IPS-11a (cell line): ENCODE measurements around the gene SMIM23.

Source experiments
- H3K4me3 ChIP-seq: one replicate; pipeline ENCODE4 v1.5.1; 2013; ENCODE audit warnings: low read depth, low read length, control low read depth

Gene SMIM23

GRCh38 chr5:171785517-171785916 lies at the start of gene SMIM23:
Gene SMIM23 (plus strand): TSS chr5:171785817. CDS start chr5:171785872, 55 bp downstream.
- no peak within 1 kb of the TSS for H3K4me3 ChIP-seq

GRCh38 chr5:171736976-171737891 lies 48.4 kb upstream of the SMIM23 start:
- H3K4me3 ChIP-seq, result no peak overlapping the region

- H3K4me3 ChIP-seq, result no peak overlapping the region
Measured at GRCh38 chr5:171738501-171738900, 47.1 kb upstream of the SMIM23 start.

- H3K4me3 ChIP-seq, result no peak overlapping the region
Measured at GRCh38 chr5:171739271-171739670, 46.3 kb upstream of the SMIM23 start.

GRCh38 chr5:171743436-171744076 lies 42.1 kb upstream of the SMIM23 start:
- no peak overlapping the region for H3K4me3 ChIP-seq

GRCh38 chr5:171744264-171744663 lies 41.4 kb upstream of the SMIM23 start:
- no peak overlapping the region for H3K4me3 ChIP-seq

- H3K4me3 ChIP-seq, result no peak overlapping the region
Measured at GRCh38 chr5:171744882-171745281, 40.7 kb upstream of the SMIM23 start.

- H3K4me3 ChIP-seq, result no peak overlapping the region
Measured at GRCh38 chr5:171745602-171746001, 40.0 kb upstream of the SMIM23 start.

- H3K4me3 ChIP-seq, result no peak overlapping the region
Measured at GRCh38 chr5:171747061-171747859, 38.4 kb upstream of the SMIM23 start.

GRCh38 chr5:171748720-171749119 lies 36.9 kb upstream of the SMIM23 start:
- H3K4me3 ChIP-seq, result no peak overlapping the region

GRCh38 chr5:171749365-171749764 lies 36.3 kb upstream of the SMIM23 start:
- no peak overlapping the region for H3K4me3 ChIP-seq

GRCh38 chr5:171750311-171750788 lies 35.3 kb upstream of the SMIM23 start:
- no peak overlapping the region for H3K4me3 ChIP-seq

- no peak overlapping the region for H3K4me3 ChIP-seq
Measured at GRCh38 chr5:171755354-171755821, 30.2 kb upstream of the SMIM23 start.

- H3K4me3 ChIP-seq, result no peak overlapping the region
Measured at GRCh38 chr5:171757853-171758535, 27.6 kb upstream of the SMIM23 start.

- no peak overlapping the region for H3K4me3 ChIP-seq
Measured at GRCh38 chr5:171759777-171760176, 25.8 kb upstream of the SMIM23 start.

- no peak overlapping the region for H3K4me3 ChIP-seq
Measured at GRCh38 chr5:171762021-171762608, 23.5 kb upstream of the SMIM23 start.

- H3K4me3 ChIP-seq, result no peak overlapping the region
Measured at GRCh38 chr5:171762903-171763302, 22.7 kb upstream of the SMIM23 start.

GRCh38 chr5:171764265-171764664 lies 21.4 kb upstream of the SMIM23 start:
- H3K4me3 ChIP-seq, result no peak overlapping the region

GRCh38 chr5:171766875-171767274 lies 18.7 kb upstream of the SMIM23 start:
- no peak overlapping the region for H3K4me3 ChIP-seq

GRCh38 chr5:171770153-171770552 lies 15.5 kb upstream of the SMIM23 start:
- no peak overlapping the region for H3K4me3 ChIP-seq
